H7 (cell line): ENCODE measurements around the gene MYO16. TPM values are rescaled to one million over a fixed set of nuclear protein-coding genes. Genes with fewer than 3 reads are reported as not detected.
A peak's percentile ranks its signal among the peaks of the same experiment; 100 is the strongest.

Experiments
- DNase-seq: peaks from one replicate; pipeline ENCODE4 v3.0.0; 2012
- H3K27me3 ChIP-seq: 2 replicates; pipeline ENCODE4 v1.6.0; 2011; ENCODE audit warnings: mild to moderate bottlenecking, low read length; ENCODE audit not compliant: control insufficient read depth, insufficient read depth
- H3K36me3 ChIP-seq: replicated peaks from 2 replicates; pipeline ENCODE4 v1.5.1; 2011; ENCODE audit warnings: low read length; ENCODE audit not compliant: control insufficient read depth, insufficient read depth
- H3K4me3 ChIP-seq: 2 replicates; pipeline ENCODE4 v1.5.1; 2011; ENCODE audit warnings: low read depth, mild to moderate bottlenecking, control low read depth, low read length, moderate library complexity; ENCODE audit not compliant: insufficient read depth
- total RNA-seq: library from RNA; depleted of rRNA; stranded (reverse); fragments of >200 nt; shearing (Covaris generic); gene quantifications from 2 replicates; pipeline ENCODE4 v1.2.3, GENCODE V29; 2014; rRNA removed

Gene MYO16
- 0.03 TPM in 1 of 2 replicates, not detected in the other for total RNA-seq

DNA sequence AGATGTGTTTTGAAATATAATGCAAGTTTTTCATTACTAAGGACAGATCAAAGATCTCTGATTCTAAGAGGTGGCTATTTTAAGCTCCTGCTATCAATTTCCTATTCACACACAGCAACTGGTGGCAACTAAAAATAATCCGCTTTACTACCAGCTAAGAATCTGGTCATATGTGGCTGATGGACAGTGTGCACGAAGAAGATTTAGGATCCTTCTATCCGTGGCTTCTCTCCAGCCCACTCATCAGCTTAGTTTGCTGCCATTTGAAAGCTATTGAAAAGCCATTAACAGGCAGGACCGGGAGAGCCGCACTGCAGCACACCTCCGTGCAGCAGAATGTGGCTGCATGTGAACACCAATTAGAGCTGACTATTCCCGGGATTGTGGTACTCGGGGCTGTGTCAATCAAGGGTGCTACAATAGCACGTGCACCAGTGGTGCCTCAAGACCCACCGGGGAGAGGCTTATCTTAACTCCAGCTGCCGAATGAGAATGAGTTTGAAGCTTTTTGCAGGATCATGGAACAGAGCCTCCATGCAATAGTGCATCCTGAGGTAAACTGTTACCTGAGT is at the start of gene MYO16:
MYO16 (plus strand) TSS at position 431 of the 572 bp plus-strand sequence. CDS start 234 bp downstream, outside the sequence.
- Histone ChIP-seq H3K27me3 (no peaks in the 10 kb centered on the region), H3K4me3 (no peak within 1 kb of the TSS), H3K36me3 (no peaks in the 10 kb centered on the region)
- DNase-seq = no peak

DNA sequence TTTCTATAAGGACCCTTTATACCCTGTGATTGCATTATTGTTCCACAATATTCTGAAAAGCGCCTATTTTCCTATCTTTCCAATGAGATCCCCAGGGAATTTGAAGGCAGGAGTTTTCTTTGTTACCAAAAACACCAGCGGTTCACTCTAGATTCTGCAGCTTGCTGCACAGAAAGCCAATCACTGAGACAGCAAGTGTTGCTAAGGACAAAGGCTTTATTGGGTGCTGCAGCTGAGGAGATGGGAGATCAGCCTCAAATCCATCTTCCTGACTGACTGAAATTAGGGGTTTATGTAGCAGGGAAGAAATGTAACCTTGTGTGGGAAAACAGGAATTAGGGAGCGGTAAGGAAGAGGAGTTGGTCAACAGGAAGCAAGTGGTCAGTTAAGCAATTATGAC is 42.6 kb upstream of the MYO16 start:
- Histone ChIP-seq H3K27me3 (no peaks in the 10 kb centered on the region), H3K36me3 (no peaks in the 10 kb centered on the region), H3K4me3 (no peak overlapping the region)
- DNase-seq = no peak

DNA sequence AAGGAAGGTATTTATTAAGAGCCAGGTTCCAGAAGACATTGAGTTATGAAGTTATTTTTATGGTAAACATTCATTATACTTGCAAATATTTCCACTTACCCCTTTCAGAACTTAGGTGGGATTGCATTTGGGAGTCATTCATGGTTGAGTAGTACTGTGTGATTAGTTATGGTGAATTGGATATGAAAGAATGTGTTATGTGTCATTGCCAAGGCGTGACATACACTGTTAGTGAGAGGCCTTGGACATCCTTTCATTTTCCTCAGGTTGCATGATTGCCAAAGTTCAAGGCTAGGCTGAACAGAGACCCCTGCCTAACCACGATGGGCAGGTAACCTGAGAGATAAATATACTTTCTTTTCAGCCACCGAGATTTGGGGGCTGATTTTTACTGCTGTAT is 40.9 kb upstream of the MYO16 start:
- no peak for DNase-seq
- Histone ChIP-seq H3K27me3 (no peaks in the 10 kb centered on the region; the same call in 1 of the 2 replicates), H3K36me3 (no peaks in the 10 kb centered on the region), H3K4me3 (no peak overlapping the region)

- no peak overlapping the region for H3K4me3 ChIP-seq
- no peak for DNase-seq
- H3K27me3 ChIP-seq = peaks cover 10% of the 10 kb centered on the region
- no peaks in the 10 kb centered on the region for H3K36me3 ChIP-seq
Measured at GRCh38 chr13:108594153-108594552, 35.3 kb upstream of the MYO16 start.

- Histone ChIP-seq H3K27me3 (peaks cover 10% of the 10 kb centered on the region), H3K4me3 (no peak overlapping the region), H3K36me3 (no peaks in the 10 kb centered on the region)
- DNase-seq = peak; percentile 7
Measured at GRCh38 chr13:108595436-108596274, 33.8 kb upstream of the MYO16 start.

DNA sequence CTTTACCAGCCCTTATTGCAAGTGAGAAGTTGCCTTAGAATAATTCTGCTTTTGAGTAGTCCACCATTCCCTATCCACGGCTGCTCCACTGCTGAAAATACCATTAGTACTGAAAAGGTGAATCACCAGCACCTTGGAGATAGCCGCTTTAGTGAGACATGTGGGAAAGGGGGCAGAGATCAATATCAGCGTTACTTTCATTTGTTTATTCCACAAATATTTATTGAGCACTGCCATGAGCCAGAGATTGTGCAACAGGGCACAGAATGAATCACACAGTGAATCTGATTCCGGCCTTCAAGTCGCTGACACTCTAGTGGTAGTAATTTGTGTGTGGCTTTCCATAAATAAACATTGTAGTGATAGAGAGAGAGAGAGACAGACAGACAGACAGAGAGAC is 31.5 kb upstream of the MYO16 start:
- Histone ChIP-seq H3K36me3 (no peaks in the 10 kb centered on the region), H3K4me3 (no peak overlapping the region), H3K27me3 (peaks cover 10% of the 10 kb centered on the region)
- DNase-seq = no peak

DNA sequence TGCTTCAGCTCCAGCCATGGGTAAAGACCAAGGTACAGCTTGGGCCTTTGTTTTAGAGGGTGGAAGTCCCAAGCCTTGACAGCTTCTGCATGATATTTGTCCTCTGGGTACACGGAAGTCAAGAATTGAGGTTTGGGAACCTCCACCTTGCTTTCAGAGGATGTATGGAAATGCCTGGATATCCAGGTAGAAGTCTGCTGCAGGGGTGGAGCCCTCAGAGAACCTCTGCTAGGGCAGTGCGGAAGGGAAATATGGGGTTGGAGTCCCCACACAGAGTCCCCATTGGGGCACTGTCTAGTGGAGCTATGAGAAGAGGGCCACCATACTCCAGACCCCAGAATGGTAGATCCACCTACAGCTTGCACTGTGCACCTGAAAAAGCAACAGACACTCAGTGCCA is 23.0 kb upstream of the MYO16 start:
- no peak overlapping the region for H3K4me3 ChIP-seq
- H3K36me3 ChIP-seq = no peaks in the 10 kb centered on the region
- no peaks in the 10 kb centered on the region for H3K27me3 ChIP-seq
- DNase-seq = no peak

GRCh38 chr13:108609353-108609752 is 20.1 kb upstream of the MYO16 start:
- Histone ChIP-seq H3K27me3 (no peaks in the 10 kb centered on the region), H3K36me3 (no peaks in the 10 kb centered on the region), H3K4me3 (no peak overlapping the region)
- peak; percentile 5 for DNase-seq

DNA sequence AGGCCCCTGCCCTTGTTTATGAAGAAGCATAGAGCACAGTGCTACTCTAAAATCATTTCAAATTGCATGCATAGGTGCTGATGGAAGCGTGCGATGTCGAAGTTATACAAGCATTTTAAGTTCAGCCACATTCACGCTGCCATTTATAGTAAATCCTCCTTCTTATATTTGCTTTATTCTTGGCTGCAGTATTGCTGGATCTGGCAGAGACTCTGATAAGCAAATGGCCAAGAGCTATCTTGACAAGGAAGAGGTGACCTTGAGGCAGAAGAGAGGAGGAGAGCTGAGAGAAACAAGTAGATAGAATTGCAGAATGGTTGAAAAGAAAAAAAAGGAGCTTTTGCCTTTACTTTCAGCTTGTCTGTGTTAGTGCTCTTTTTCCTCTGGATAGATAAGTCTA is 18.9 kb upstream of the MYO16 start:
- H3K36me3 ChIP-seq = no peaks in the 10 kb centered on the region
- DNase-seq = no peak

GRCh38 chr13:108615241-108615640 is 14.2 kb upstream of the MYO16 start:
- Histone ChIP-seq H3K4me3 (no peak overlapping the region), H3K36me3 (no peaks in the 10 kb centered on the region), H3K27me3 (no peaks in the 10 kb centered on the region)
- no peak for DNase-seq

More for the DNA sequence above, 18.9 kb upstream of the MYO16 start:
- Histone ChIP-seq H3K4me3 (no peak overlapping the region), H3K27me3 (no peaks in the 10 kb centered on the region)

GRCh38 chr13:108618233-108618632 is 11.2 kb upstream of the MYO16 start:
- DNase-seq = no peak
- H3K4me3 ChIP-seq = no peak overlapping the region
- no peaks in the 10 kb centered on the region for H3K36me3 ChIP-seq
- H3K27me3 ChIP-seq = no peaks in the 10 kb centered on the region

- H3K27me3 ChIP-seq = no peaks in the 10 kb centered on the region
- H3K36me3 ChIP-seq = no peaks in the 10 kb centered on the region
- no peak overlapping the region for H3K4me3 ChIP-seq
- DNase-seq = no peak
Measured at GRCh38 chr13:108621462-108621861, 7.9 kb upstream of the MYO16 start.

DNA sequence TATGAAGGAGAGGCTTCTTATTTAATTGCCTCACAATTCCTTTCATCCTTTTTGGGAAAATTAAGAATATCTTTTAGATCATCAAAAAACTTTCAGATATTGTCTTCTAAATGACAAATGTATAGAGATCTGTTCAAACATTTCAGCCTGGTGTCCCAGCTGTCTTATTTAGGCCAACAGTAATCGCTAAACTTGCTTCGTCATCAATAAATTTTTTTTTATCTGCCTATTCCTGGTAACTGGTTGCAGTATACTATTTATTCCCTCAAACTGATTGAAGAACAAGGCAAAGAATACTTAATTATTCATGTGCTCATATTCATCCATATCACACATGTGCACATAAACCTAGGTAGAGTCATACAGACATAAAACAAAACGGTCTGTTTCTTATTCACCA is 5.3 kb upstream of the MYO16 start:
- Histone ChIP-seq H3K27me3 (no peaks in the 10 kb centered on the region), H3K36me3 (no peaks in the 10 kb centered on the region), H3K4me3 (no peak overlapping the region)
- no peak for DNase-seq

DNA sequence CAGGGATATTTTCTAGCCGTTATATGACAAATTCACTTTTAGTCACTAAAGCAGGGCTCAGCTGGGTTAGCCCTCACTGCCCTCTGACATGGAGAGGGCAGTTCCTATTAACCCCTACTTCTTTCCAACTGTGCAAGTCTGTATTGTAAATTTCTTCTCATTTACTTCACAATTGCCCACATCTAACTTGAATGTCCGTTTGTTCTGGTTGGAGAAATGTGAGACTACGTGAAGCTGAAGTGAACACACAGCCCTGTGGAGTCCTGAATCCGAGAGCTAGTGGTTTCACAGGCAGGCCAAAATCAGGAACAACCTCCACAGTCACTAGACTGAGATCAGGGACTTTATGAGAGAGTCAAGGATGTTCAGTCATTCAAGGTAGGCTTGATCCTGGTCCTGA is 4.4 kb upstream of the MYO16 start:
- no peak for DNase-seq
- no peak overlapping the region for H3K4me3 ChIP-seq
- H3K36me3 ChIP-seq = no peaks in the 10 kb centered on the region
- H3K27me3 ChIP-seq = no peaks in the 10 kb centered on the region

- Histone ChIP-seq H3K36me3 (no peaks in the 10 kb centered on the region), H3K4me3 (no peak overlapping the region), H3K27me3 (no peaks in the 10 kb centered on the region)
- DNase-seq = no peak
Measured at GRCh38 chr13:108629988-108630387, 577 bp downstream of the MYO16 start.
